ENCODE results near the gene FIGN.

Gene FIGN

DNA sequence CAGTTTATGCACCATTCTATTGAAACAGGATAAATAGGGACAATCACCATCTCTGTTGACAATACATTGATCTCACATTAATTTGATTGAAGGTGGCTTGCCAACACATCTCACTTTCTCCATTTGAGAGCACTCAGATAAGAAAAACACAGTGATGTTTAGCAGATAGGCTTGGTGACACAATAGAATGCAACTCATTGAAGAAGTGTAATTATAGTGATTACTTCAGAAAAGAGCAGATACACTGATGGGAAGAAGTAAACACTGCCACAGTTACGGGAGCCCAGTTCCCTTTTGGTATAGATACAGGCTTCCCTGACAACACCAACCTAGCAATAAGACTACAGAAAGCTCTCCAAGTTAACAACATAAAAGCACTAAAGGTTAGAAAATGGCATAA is 89.1 kb downstream of the FIGN start:
- Histone ChIP-seq H3K27me3 (ENCODE audit: insufficient read depth, low read length) (no peaks in the 10 kb centered on the region), H3K79me2 (ENCODE audit: control insufficient read depth, insufficient read depth, low read length, unreplicated experiment) (peaks cover under 1% of the 10 kb centered on the region), H3K4me3 (ENCODE audit: low read depth, low read length) (no peak overlapping the region), H3K27ac (ENCODE audit: low read depth, low read length) (no peak overlapping the region), H3K36me3 (ENCODE audit: insufficient read depth, low read length) (no peaks in the 10 kb centered on the region), H3K4me1 (ENCODE audit: control insufficient read depth, insufficient read depth, low read length, unreplicated experiment) (peaks cover 12% of the 10 kb centered on the region), H2AFZ (ENCODE audit: low read length, unreplicated experiment) (no peak overlapping the region)

DNA sequence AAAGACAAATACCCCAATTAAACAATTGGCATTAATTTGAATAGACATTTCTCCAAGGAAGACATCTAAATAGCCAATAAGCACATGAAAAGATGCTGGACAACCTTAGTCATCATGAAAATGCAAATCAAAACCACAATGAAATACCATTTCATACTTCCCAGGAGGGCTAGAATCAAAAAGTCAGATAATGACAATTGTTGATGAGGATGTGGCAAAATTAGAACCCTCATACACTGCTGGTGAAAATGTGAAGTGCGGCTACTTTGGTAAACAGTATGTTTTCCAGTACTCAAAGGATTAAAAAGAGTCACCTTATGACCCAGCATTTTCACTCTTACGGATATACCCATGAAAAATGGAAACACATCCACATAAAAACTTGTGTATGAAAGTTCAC is 91.6 kb downstream of the FIGN start:
- peaks cover 9% of the 10 kb centered on the region for H3K79me2 ChIP-seq (ENCODE audit: control insufficient read depth, insufficient read depth, low read length, unreplicated experiment)
- no peak overlapping the region for H3K4me3 ChIP-seq (ENCODE audit: low read depth, low read length)
- H3K27ac ChIP-seq (ENCODE audit: low read depth, low read length), result no peak overlapping the region
- H3K27me3 ChIP-seq (ENCODE audit: insufficient read depth, low read length), result no peaks in the 10 kb centered on the region
- no peak overlapping the region for H2AFZ ChIP-seq (ENCODE audit: low read length, unreplicated experiment)
- H3K4me1 ChIP-seq (ENCODE audit: control insufficient read depth, insufficient read depth, low read length, unreplicated experiment), result peaks cover 13% of the 10 kb centered on the region
- H3K36me3 ChIP-seq (ENCODE audit: insufficient read depth, low read length), result no peaks in the 10 kb centered on the region

DNA sequence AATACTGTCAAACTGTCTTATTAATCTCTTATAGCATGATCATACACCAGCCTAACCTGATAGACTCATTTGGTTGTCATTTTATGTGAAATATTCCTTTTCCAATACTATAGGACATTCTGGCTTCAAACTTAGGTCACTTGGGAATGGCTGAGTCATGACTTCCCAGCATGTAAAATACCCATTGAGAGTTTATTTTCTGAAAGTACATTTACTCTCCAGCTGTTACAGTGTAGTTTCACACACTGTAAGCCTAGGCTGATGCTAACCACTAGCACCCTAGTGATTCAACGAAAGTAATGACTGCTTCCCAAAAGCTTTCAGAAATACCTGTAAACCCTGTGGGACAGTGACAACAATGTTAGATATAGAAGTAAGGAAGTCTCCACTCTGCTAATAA is 93.8 kb downstream of the FIGN start:
- Histone ChIP-seq H3K27me3 (ENCODE audit: insufficient read depth, low read length) (no peaks in the 10 kb centered on the region), H3K27ac (ENCODE audit: low read depth, low read length) (peak overlapping the region; percentile 14), H2AFZ (ENCODE audit: low read length, unreplicated experiment) (no peak overlapping the region), H3K4me1 (ENCODE audit: control insufficient read depth, insufficient read depth, low read length, unreplicated experiment) (peaks cover 12% of the 10 kb centered on the region), H3K36me3 (ENCODE audit: insufficient read depth, low read length) (no peaks in the 10 kb centered on the region), H3K4me3 (ENCODE audit: low read depth, low read length) (no peak overlapping the region), H3K79me2 (ENCODE audit: control insufficient read depth, insufficient read depth, low read length, unreplicated experiment) (peaks cover 11% of the 10 kb centered on the region)

DNA sequence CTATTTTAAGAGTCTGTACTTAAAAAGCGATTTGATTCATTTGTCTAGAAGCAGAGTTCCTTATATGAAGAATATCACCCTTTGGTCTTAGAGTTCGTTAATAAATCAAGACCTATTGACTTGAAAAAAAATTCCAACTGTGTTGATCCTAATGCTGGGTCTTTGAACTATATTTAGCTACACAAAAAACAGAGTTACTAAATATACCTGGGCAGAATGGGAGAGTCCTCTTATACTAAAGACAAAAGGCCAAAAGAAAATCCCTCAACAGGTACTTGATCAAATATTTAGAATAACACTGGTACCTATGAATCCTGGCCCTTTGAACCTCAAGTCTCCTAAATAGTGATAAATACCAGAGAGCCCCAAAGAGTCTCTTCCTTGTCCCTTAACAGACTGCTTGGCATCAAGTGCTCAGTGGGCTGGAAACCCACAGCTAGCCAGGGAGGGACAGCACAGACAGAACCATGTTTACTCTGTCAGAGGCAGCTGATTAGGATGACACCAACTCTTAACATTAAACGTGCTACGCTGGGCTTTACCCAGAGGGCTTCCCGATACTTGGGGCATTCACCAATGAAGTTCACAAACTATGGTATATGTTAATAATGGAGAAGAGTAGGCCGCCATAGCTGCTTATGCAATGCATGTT is 95.1 kb downstream of the FIGN start:
- Histone ChIP-seq H3K36me3 (ENCODE audit: insufficient read depth, low read length) (no peaks in the 10 kb centered on the region), H2AFZ (ENCODE audit: low read length, unreplicated experiment) (no peak overlapping the region), H3K4me3 (ENCODE audit: low read depth, low read length) (no peak overlapping the region), H3K27me3 (ENCODE audit: insufficient read depth, low read length) (no peaks in the 10 kb centered on the region), H3K27ac (ENCODE audit: low read depth, low read length) (no peak overlapping the region), H3K79me2 (ENCODE audit: control insufficient read depth, insufficient read depth, low read length, unreplicated experiment) (peaks cover 11% of the 10 kb centered on the region), H3K4me1 (ENCODE audit: control insufficient read depth, insufficient read depth, low read length, unreplicated experiment) (peaks cover 12% of the 10 kb centered on the region)

DNA sequence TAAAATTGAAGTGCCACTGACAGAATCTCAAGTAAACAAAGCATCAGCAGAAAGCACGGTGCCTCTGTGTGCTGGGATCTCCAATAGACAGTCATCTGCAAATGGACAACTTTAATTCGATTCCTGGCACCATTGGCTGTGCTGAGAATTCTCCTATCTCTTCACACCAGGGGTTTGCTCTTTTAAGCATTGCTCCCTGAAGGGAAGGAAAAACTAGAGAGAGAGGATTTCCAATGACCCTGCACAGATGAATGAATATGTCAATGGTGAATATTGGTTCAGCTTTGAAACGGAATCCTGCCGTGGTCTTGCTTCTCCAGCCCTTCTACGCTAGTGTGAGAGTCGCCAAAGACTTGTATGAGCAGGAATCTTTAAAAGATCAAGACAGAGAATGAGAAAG is 97.9 kb downstream of the FIGN start:
- no peaks in the 10 kb centered on the region for H3K36me3 ChIP-seq (ENCODE audit: insufficient read depth, low read length)

DNA sequence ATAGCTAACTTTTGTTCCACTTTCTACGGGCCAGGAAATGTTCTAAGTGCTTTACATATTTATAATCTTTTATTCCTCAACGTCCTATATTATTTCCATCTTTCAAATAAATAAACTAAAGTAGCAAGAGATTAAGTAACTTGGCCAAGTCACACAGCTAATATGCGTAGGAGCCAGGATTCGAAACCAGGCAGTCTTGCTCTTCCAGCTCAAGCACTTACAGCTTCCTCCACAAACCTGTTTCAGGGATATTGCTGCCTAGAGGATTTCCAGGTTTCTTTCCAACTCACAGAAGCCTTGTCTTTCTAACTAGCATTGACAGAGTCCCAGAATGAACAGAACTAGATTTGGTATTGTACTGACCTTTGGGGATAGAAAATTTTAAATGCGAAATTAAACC is 102.5 kb downstream of the FIGN start:
- Histone ChIP-seq H2AFZ (ENCODE audit: low read length, unreplicated experiment) (no peak overlapping the region), H3K79me2 (ENCODE audit: control insufficient read depth, insufficient read depth, low read length, unreplicated experiment) (no peaks in the 10 kb centered on the region), H3K27me3 (ENCODE audit: insufficient read depth, low read length) (no peaks in the 10 kb centered on the region), H3K36me3 (ENCODE audit: insufficient read depth, low read length) (no peaks in the 10 kb centered on the region), H3K4me3 (ENCODE audit: low read depth, low read length) (no peak overlapping the region), H3K4me1 (ENCODE audit: control insufficient read depth, insufficient read depth, low read length, unreplicated experiment) (no peaks in the 10 kb centered on the region), H3K27ac (ENCODE audit: low read depth, low read length) (no peak overlapping the region)

More for the DNA sequence above, 97.9 kb downstream of the FIGN start:
- H3K4me3 ChIP-seq (ENCODE audit: low read depth, low read length), result no peak overlapping the region
- peaks cover 11% of the 10 kb centered on the region for H3K79me2 ChIP-seq (ENCODE audit: control insufficient read depth, insufficient read depth, low read length, unreplicated experiment)
- no peak overlapping the region for H2AFZ ChIP-seq (ENCODE audit: low read length, unreplicated experiment)
- H3K4me1 ChIP-seq (ENCODE audit: control insufficient read depth, insufficient read depth, low read length, unreplicated experiment), result peaks cover 12% of the 10 kb centered on the region
- no peaks in the 10 kb centered on the region for H3K27me3 ChIP-seq (ENCODE audit: insufficient read depth, low read length)
- no peak overlapping the region for H3K27ac ChIP-seq (ENCODE audit: low read depth, low read length)

DNA sequence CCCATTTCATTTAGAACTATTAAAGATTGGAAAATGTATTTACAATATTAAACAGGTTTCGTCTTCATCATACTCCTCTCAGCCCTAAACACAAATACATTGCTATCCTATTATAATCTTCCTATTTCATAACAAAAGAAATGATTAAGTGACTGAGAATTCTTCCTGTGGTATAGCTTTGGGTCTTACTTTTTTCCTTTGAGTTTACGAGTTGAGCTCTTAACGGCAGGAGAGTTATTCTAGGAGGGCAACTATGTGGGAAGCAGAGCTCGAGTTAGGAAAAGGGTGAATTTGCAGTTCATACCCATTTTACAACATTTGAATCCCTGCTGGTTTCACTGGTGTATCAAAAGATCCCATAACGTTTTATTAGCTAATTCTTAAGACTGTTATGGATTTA is 105.0 kb downstream of the FIGN start:
- no peak overlapping the region for H3K27ac ChIP-seq (ENCODE audit: low read depth, low read length)
- H3K79me2 ChIP-seq (ENCODE audit: control insufficient read depth, insufficient read depth, low read length, unreplicated experiment), result no peaks in the 10 kb centered on the region
- H3K36me3 ChIP-seq (ENCODE audit: insufficient read depth, low read length), result no peaks in the 10 kb centered on the region
- H3K4me1 ChIP-seq (ENCODE audit: control insufficient read depth, insufficient read depth, low read length, unreplicated experiment), result no peaks in the 10 kb centered on the region
- H2AFZ ChIP-seq (ENCODE audit: low read length, unreplicated experiment), result no peak overlapping the region
- no peaks in the 10 kb centered on the region for H3K27me3 ChIP-seq (ENCODE audit: insufficient read depth, low read length)
- H3K4me3 ChIP-seq (ENCODE audit: low read depth, low read length), result no peak overlapping the region

DNA sequence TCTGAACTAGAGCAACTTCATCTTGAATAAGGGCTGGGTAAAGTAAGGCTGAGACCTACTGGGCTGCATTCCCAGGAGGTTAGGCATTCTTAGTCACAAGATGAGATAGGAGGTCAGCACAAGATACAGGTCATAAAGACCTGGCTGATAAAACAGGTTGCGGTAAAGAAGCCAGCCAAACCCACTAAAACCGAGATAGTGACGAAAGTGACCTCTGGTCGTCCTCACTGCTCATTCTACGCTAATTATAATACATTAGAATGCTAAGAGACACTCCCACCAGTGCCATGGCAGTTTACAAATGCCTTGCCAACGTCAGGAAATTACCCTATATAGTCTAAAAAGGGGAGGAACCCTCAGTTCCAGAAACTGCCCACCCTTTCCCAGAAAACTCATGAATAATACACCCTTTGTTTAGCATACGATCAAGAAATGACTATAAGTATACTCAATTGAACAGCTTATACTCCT is 109.1 kb downstream of the FIGN start:
- no peaks in the 10 kb centered on the region for H3K79me2 ChIP-seq (ENCODE audit: control insufficient read depth, insufficient read depth, low read length, unreplicated experiment)
- H3K27ac ChIP-seq (ENCODE audit: low read depth, low read length), result no peak overlapping the region
- H3K27me3 ChIP-seq (ENCODE audit: insufficient read depth, low read length), result no peaks in the 10 kb centered on the region
- H3K4me1 ChIP-seq (ENCODE audit: control insufficient read depth, insufficient read depth, low read length, unreplicated experiment), result no peaks in the 10 kb centered on the region
- no peak overlapping the region for H2AFZ ChIP-seq (ENCODE audit: low read length, unreplicated experiment)
- H3K36me3 ChIP-seq (ENCODE audit: insufficient read depth, low read length), result no peaks in the 10 kb centered on the region
- H3K4me3 ChIP-seq (ENCODE audit: low read depth, low read length), result no peak overlapping the region

DNA sequence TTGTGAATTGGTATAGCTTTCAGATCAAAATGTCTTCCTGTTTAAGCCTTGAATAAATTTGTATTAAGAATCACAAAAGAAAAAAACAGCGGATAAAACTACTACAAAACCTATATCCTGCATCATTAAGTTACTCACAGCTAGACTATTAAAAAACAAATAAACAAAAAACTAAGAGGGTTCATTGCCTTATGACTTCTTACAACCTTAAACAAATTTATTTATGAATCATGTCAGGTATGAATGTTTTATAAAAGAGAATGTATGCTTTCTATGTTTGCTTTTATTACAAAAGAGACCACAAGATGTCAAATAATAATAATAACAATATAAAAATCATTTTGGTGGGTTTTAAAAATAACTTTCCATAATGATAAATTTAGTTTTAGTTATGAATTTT is 109.6 kb downstream of the FIGN start:
- Histone ChIP-seq H3K27me3 (ENCODE audit: insufficient read depth, low read length) (no peaks in the 10 kb centered on the region), H2AFZ (ENCODE audit: low read length, unreplicated experiment) (no peak overlapping the region), H3K4me3 (ENCODE audit: low read depth, low read length) (no peak overlapping the region), H3K27ac (ENCODE audit: low read depth, low read length) (no peak overlapping the region), H3K4me1 (ENCODE audit: control insufficient read depth, insufficient read depth, low read length, unreplicated experiment) (no peaks in the 10 kb centered on the region), H3K36me3 (ENCODE audit: insufficient read depth, low read length) (no peaks in the 10 kb centered on the region), H3K79me2 (ENCODE audit: control insufficient read depth, insufficient read depth, low read length, unreplicated experiment) (no peaks in the 10 kb centered on the region)

DNA sequence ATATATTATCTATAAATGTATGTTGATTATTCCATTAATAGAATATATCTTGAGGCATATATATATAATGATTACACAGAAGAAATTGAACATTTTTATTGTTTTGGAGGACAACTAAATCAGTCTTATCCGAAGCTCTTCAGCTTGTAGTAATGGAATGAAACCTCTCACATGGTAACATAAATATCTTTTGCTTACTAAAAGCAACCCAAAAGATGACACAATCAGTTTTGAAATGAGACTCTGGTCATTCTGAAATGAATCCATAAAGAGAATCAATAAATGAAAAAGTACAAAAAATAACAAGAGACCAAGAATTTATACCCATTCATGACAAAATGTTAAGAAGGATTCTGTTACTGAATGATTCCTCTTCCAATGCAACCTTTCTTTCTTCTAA is 110.2 kb downstream of the FIGN start:
- no peak overlapping the region for H3K4me3 ChIP-seq (ENCODE audit: low read depth, low read length)
- no peak overlapping the region for H2AFZ ChIP-seq (ENCODE audit: low read length, unreplicated experiment)
- H3K36me3 ChIP-seq (ENCODE audit: insufficient read depth, low read length), result no peaks in the 10 kb centered on the region
- H3K79me2 ChIP-seq (ENCODE audit: control insufficient read depth, insufficient read depth, low read length, unreplicated experiment), result no peaks in the 10 kb centered on the region
- no peaks in the 10 kb centered on the region for H3K27me3 ChIP-seq (ENCODE audit: insufficient read depth, low read length)
- H3K4me1 ChIP-seq (ENCODE audit: control insufficient read depth, insufficient read depth, low read length, unreplicated experiment), result no peaks in the 10 kb centered on the region
- no peak overlapping the region for H3K27ac ChIP-seq (ENCODE audit: low read depth, low read length)

DNA sequence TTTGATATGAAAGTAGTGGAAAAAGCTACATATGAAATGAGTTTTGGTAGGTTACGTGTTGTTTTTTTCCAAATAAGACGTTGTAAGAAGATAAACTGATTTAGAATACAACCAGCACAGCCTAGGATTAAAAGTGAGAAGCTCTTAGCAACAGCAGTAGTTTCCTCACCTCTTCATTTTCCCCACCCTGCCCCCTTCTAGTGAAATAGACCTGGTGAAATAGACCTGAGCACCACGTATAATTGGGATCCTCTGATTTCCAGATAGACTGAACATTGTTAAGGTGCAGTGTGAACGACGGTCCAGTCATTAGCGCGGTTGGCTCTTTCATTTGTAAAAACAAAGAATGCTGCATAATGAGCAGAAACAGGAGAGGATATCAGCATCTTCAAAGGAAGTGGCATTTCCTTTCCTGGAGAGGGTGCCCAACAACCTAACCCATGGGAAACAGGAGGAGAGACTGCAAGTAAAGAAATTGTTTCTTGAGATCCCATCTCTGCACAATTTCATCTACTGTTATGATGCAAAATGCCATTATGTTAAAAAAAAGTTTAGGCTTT is 114.3 kb downstream of the FIGN start:
- no peaks in the 10 kb centered on the region for H3K79me2 ChIP-seq (ENCODE audit: control insufficient read depth, insufficient read depth, low read length, unreplicated experiment)
- no peaks in the 10 kb centered on the region for H3K36me3 ChIP-seq (ENCODE audit: insufficient read depth, low read length)
- H3K4me3 ChIP-seq (ENCODE audit: low read depth, low read length), result no peak overlapping the region
- no peaks in the 10 kb centered on the region for H3K4me1 ChIP-seq (ENCODE audit: control insufficient read depth, insufficient read depth, low read length, unreplicated experiment)
- H3K27me3 ChIP-seq (ENCODE audit: insufficient read depth, low read length), result no peaks in the 10 kb centered on the region
- no peak overlapping the region for H2AFZ ChIP-seq (ENCODE audit: low read length, unreplicated experiment)
- H3K27ac ChIP-seq (ENCODE audit: low read depth, low read length), result no peak overlapping the region

Data from ACC112 (cell line).